Breast epithelium (tissue), 3 donors: Measurements from ENCODE around the gene BRD7.

Source experiments
- POLR2A ChIP-seq: fragments of 450-650 bp; IDR thresholded peaks from one replicate; pipeline ENCODE4 v1.6.1; 2016; ENCODE audit warnings: antibody characterized with exemption, mild to moderate bottlenecking, moderate library complexity
- POLR2AphosphoS5 ChIP-seq, 3 donors: sonication (generic); formaldehyde crosslinking; IDR thresholded peaks; one replicate each; pipeline ENCODE4 v1.6.1; 2017; ENCODE audit warnings: antibody characterized with exemption in 3 of 3
- TF ChIP-seq, protein P1 (sequence below), 3 donors: fragments of 450-650 bp; IDR thresholded peaks; one replicate each; pipeline ENCODE4 v1.5.1; 2016 to 2017; ENCODE audit warnings: antibody characterized with exemption in 3 of 3, mild to moderate bottlenecking in 3 of 3, moderate library complexity in 3 of 3

DNA sequence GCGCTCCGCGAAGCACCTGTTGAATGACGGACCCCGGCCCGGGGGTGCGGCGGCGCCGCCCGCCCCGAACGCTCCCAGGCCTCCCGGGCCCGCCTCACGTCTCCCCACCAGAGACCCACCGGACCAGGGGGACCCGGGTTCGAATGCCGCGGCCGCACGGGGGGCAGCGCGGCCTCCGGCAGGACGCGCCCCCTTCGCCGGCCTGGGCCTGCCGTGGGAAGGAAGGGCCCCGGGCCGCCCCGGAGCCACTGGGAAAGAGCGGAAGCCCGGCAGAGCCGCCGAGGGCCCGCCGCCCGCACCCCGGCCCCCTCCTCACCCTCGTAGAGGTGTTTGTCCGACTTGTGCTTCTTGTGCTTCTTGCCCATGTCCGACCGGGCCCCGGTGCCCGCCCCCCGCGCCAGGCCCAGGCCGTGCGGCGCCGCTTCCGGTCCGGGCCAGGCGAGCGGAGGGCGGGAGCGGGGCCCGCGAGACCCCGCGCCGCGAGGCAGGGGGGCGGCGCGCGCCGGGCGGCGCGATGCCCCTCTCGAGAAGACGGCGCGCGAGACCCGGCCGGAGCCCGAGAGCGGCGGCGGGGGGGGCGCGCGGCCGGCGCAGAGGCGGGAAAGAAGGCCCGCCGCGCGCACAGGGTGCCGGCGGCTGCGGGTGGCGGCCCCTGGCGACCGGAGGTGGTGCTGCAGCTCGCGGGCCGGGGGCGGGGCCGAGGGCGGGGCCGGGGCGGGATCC, at the start of gene BRD7:
- TF ChIP-seq POLR2A (no peak), POLR2AphosphoS5 (IDR thresholded peaks at IDR 0.05) (no peak)
- TF ChIP-seq, protein P1, sequence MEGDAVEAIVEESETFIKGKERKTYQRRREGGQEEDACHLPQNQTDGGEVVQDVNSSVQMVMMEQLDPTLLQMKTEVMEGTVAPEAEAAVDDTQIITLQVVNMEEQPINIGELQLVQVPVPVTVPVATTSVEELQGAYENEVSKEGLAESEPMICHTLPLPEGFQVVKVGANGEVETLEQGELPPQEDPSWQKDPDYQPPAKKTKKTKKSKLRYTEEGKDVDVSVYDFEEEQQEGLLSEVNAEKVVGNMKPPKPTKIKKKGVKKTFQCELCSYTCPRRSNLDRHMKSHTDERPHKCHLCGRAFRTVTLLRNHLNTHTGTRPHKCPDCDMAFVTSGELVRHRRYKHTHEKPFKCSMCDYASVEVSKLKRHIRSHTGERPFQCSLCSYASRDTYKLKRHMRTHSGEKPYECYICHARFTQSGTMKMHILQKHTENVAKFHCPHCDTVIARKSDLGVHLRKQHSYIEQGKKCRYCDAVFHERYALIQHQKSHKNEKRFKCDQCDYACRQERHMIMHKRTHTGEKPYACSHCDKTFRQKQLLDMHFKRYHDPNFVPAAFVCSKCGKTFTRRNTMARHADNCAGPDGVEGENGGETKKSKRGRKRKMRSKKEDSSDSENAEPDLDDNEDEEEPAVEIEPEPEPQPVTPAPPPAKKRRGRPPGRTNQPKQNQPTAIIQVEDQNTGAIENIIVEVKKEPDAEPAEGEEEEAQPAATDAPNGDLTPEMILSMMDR (IDR thresholded peaks at IDR 0.05): peak in 1 of 3 donors; percentile 54
